K562 (cell line): Measurements from ENCODE around the gene PRTFDC1. TPM values are rescaled to one million over a fixed set of nuclear protein-coding genes. Genes with fewer than 3 reads are reported as not detected.

Experiments
- ATAC-seq: fragments of 200-7000 bp; cut with Tn5 transposase; 3 replicates; pipeline ENCODE4 v1.9.1; 2020; ENCODE audit warnings: moderate library complexity
- BruUV-seq: library from RNA; stranded (reverse); fragments of 400-500 nt; replicated peaks from 2 replicates; lab custom pipeline; 2021; lab: Mats Ljungman, UMichigan
- CTCF ChIA-PET: fragments of 300-600 bp; formaldehyde crosslinking; extraction: SDS; loops from one replicate; lab custom pipeline; 2021; ENCODE audit warnings: low intra/inter-chr PET ratio; lab: Yijun Ruan, JAX
- POLR2A ChIA-PET: fragments of 300-600, 350-650 bp; sonication (Branson Sonifier 250); formaldehyde crosslinking; extraction: SDS; loops from one replicate; lab custom pipeline; 2021; ENCODE audit warnings: antibody characterized with exemption, inconsistent platforms; lab: Yijun Ruan, JAX
- DNase-seq, 4 experiments: peaks; one replicate each; pipeline versions ENCODE4 v3.0.0 to v3.0.0-alpha.2; 2011 to 2018; ENCODE audit warnings: low spot score in 3 of 4, mixed read lengths in 3 of 4; ENCODE audit errors: extremely low read depth in 1 of 4
- FAIRE-seq: peaks from 2 replicates; lab custom pipeline; 2011; peaks lifted over from hg19 to GRCh38; lab: Jason Lieb, UNC
- H2AFZ ChIP-seq: 2 replicates; pipeline ENCODE4 v1.6.0; 2011; ENCODE audit warnings: low read depth, low read length, control low read depth, inconsistent platforms
- H3K27ac ChIP-seq: fragments of 200-600 bp; 3 replicates; pipeline ENCODE4 v1.8.0; 2011; ENCODE audit warnings: low read depth, mild to moderate bottlenecking, control low read depth, inconsistent platforms, low read length, moderate library complexity, mixed read lengths; ENCODE audit errors: extremely low read depth
- H3K27me3 ChIP-seq, 2 experiments: fragments of 300-600 bp in 1 of 2; 2 replicates in 1 of 2; 3 replicates in 1 of 2; pipeline versions ENCODE4 v1.6.0 to v1.8.0; 2011; ENCODE audit warnings: inconsistent platforms in 2 of 2, low read length in 2 of 2, mild to moderate bottlenecking in 1 of 2, mixed read lengths in 1 of 2, moderate library complexity in 1 of 2; ENCODE audit not compliant: control insufficient read depth in 2 of 2, insufficient read depth in 2 of 2
- H3K36me3 ChIP-seq: fragments of 300-600 bp; 3 replicates; pipeline ENCODE4 v1.8.0; 2011; ENCODE audit warnings: mild to moderate bottlenecking, low read length, inconsistent platforms; ENCODE audit not compliant: control insufficient read depth, insufficient read depth
- H3K4me1 ChIP-seq, 2 experiments: fragments of 200-600 bp in 1 of 2; replicated peaks in 1 of 2; 2 replicates in 1 of 2; 3 replicates in 1 of 2; pipeline versions ENCODE4 v1.5.1 to v1.8.0; 2011; ENCODE audit warnings: inconsistent platforms in 2 of 2, low read length in 2 of 2, mild to moderate bottlenecking in 1 of 2, mixed read lengths in 1 of 2, moderate library complexity in 1 of 2; ENCODE audit not compliant: control insufficient read depth in 2 of 2, insufficient read depth in 2 of 2
- H3K4me2 ChIP-seq: 2 replicates; pipeline ENCODE4 v1.6.1; 2011; ENCODE audit warnings: low read length, control low read depth, inconsistent platforms, mixed read lengths; ENCODE audit not compliant: insufficient read depth
- H3K4me3 ChIP-seq: fragments of 200-600 bp; sonication (generic), shearing (Covaris generic); 2 replicates; pipeline ENCODE4 v1.5.1; 2016; ENCODE audit warnings: control low read depth, inconsistent platforms
- H3K79me2 ChIP-seq: fragments of 200-600 bp; 3 replicates; pipeline ENCODE4 v1.8.0; 2011; ENCODE audit warnings: low read length, inconsistent platforms; ENCODE audit not compliant: control insufficient read depth, insufficient read depth
- H3K9ac ChIP-seq, 2 experiments: 2 replicates each; pipeline versions ENCODE4 v1.6.0 to v1.6.1; 2011; ENCODE audit warnings: low read depth in 2 of 2, low read length in 2 of 2, control low read depth in 1 of 2, inconsistent platforms in 1 of 2, mild to moderate bottlenecking in 1 of 2, mixed read lengths in 1 of 2; ENCODE audit not compliant: insufficient read depth in 1 of 2
- H3K9me1 ChIP-seq: one replicate; pipeline ENCODE4 v1.6.0; 2011; ENCODE audit warnings: inconsistent platforms, mild to moderate bottlenecking, low read length, moderate library complexity; ENCODE audit not compliant: control insufficient read depth, insufficient read depth
- H3K9me3 ChIP-seq: replicated peaks from 2 replicates; pipeline ENCODE4 v1.5.1; 2011; ENCODE audit warnings: low read depth, low read length, inconsistent platforms; ENCODE audit not compliant: control insufficient read depth, insufficient read depth
- H4K20me1 ChIP-seq: replicated peaks from 2 replicates; pipeline ENCODE4 v1.6.1; 2011; ENCODE audit warnings: low read length, inconsistent platforms, mixed read lengths; ENCODE audit not compliant: control insufficient read depth, insufficient read depth
- CBX8 ChIP-seq: fragments of 200-600 bp; sonication (generic); IDR thresholded peaks from 2 replicates; pipeline ENCODE4 v1.6.1; 2012; ENCODE audit warnings: borderline replicate concordance, mixed run types, low read depth, mild to moderate bottlenecking, moderate library complexity, mixed read lengths, low read length, control low read depth, inconsistent platforms; ENCODE audit not compliant: poor library complexity, severe bottlenecking; ENCODE audit errors: extremely low read depth
- MEIS2 ChIP-seq: fragments of 450-650 bp; IDR thresholded peaks from 2 replicates; pipeline ENCODE4 v1.6.1; 2014; ENCODE audit warnings: mild to moderate bottlenecking; ENCODE audit not compliant: partially characterized antibody
- NR2C2 ChIP-seq, 2 experiments: fragments of 200-800 bp in 1 of 2; sonication (Bioruptor generic) in 1 of 2; sonication (generic) in 1 of 2; formaldehyde crosslinking in 1 of 2; IDR thresholded peaks; 2 replicates each; pipeline versions ENCODE4 v1.6.1 to v1.8.0; 2016 to 2022; ENCODE audit warnings: mild to moderate bottlenecking in 1 of 2, missing compliant biosample characterization in 1 of 2, missing genetic modification characterization in 1 of 2, missing genetic modification reagents in 1 of 2
- PKNOX1 ChIP-seq: fragments of 450-650 bp; IDR thresholded peaks from 2 replicates; pipeline ENCODE4 v1.6.1; 2016
- WGBS: fragments of 100-300 bp; shearing (Covaris generic); methylation state at CpG from one replicate; pipeline ENCODE4 v1.1.6; 2016; ENCODE audit warnings: low coverage, mixed read lengths; ENCODE audit not compliant: insufficient coverage; ENCODE audit errors: missing lambda C conversion rate; 5-methylcytosine and 5-hydroxymethylcytosine counted together
- in situ Hi-C: fragments of 300-500 bp; cut with MboI; formaldehyde crosslinking; loops from 4 replicates; pipeline ENCODE4 v1.15.0; 2018; ENCODE audit warnings: inconsistent platforms, mixed read lengths
- intact Hi-C: fragments of 100-400 bp; cut with micrococcal nuclease; formaldehyde crosslinking; loops from 2 replicates; pipeline ENCODE4 v1.14.2; 2022
- polyA plus RNA-seq, 8 experiments: library from polyadenylated mRNA; depleted of rRNA in 4 of 8; stranded (reverse) in 5 of 8; unstranded in 3 of 8; fragments of >200 nt; fragmentation: Nextera tagmentation in 2 of 8; fragmentation: Illumina TruSeq in 1 of 8; extraction: Ambion mirVana in 2 of 8; extraction: Trizol in 1 of 8; gene quantifications; 2 replicates each; pipeline versions ENCODE4 v1.2.1 to v1.2.3, GENCODE V29; 2011 to 2014; ENCODE audit warnings: inconsistent platforms in 1 of 8, missing spikeins in 1 of 8
- total RNA-seq, 7 experiments: library from RNA; depleted of rRNA in 6 of 7; stranded (reverse); fragments of >200 nt in 6 of 7; fragmentation: Illumina TruSeq in 2 of 7; extraction: Trizol in 2 of 7; gene quantifications; 2 replicates each; pipeline versions ENCODE4 v1.2.1 to v1.2.3, GENCODE V29; 2011 to 2021; ENCODE audit warnings: low replicate concordance in 1 of 7
- TF ChIP-seq, protein P1 (sequence below), 2 experiments: IDR thresholded peaks in 1 of 2; conservative IDR thresholded peaks in 1 of 2; 2 replicates each; pipeline ENCODE4 v1.6.1; 2016; ENCODE audit warnings: low read depth in 2 of 2, mild to moderate bottlenecking in 1 of 2, missing compliant biosample characterization in 1 of 2, missing genetic modification characterization in 1 of 2, moderate library complexity in 1 of 2

The PRTFDC1 gene
- total and polyA plus RNA-seq, 9 of the 15 experiments (the other 6 are each of a cell fraction or from before 2014, with no cell fraction given) = 7.0 to 27.6 (median 10.0) TPM

- Histone ChIP-seq H3K27me3 (no peaks in the 10 kb centered on the region), H3K4me2 (no peak overlapping the region), H3K9me1 (no peaks in the 10 kb centered on the region), H2AFZ (peak overlapping the region; percentile 24; the same call in 1 of the 2 replicates), H3K36me3 (no peaks in the 10 kb centered on the region; the same call in 2 of the 3 replicates), H3K27ac (no peak overlapping the region), H3K9ac (no peak overlapping the region), H3K4me1 (peaks cover 16 to 34% of the 10 kb centered on the region in 2 experiments), H3K4me3 (no peak overlapping the region), H3K79me2 (no peaks in the 10 kb centered on the region), H3K9me3 (peaks cover 2% of the 10 kb centered on the region; the same call in 1 of the 2 replicates), H4K20me1 (no peaks in the 10 kb centered on the region)
- in situ Hi-C loops = no loop called here
- intact Hi-C loops = loop anchor here (5.0 kb wide), 1 partner anchor 165 kb away; no protein-coding TSS in a partner anchor
- ChIA-PET CTCF (no interaction called here), POLR2A (no interaction called here)
- BruUV-seq = no TSS peak
- FAIRE-seq (no peak), ATAC-seq (no peak), DNase-seq (no peak)
- WGBS = 91% methylated on average over 3 of the region's 3 CpGs
- TF ChIP-seq MEIS2 = peak; percentile 76
- TF ChIP-seq PKNOX1 = peak; percentile 68
- TF ChIP-seq CBX8 = no peak
- no peak for TF ChIP-seq NR2C2 (CRISPR knock-in tag; IDR thresholded peaks at IDR 0.05)
- no peak for TF ChIP-seq NR2C2 (tag; IDR thresholded peaks at IDR 0.05)
- TF ChIP-seq, protein P1, sequence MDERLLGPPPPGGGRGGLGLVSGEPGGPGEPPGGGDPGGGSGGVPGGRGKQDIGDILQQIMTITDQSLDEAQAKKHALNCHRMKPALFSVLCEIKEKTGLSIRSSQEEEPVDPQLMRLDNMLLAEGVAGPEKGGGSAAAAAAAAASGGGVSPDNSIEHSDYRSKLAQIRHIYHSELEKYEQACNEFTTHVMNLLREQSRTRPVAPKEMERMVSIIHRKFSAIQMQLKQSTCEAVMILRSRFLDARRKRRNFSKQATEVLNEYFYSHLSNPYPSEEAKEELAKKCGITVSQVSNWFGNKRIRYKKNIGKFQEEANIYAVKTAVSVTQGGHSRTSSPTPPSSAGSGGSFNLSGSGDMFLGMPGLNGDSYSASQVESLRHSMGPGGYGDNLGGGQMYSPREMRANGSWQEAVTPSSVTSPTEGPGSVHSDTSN (CRISPR knock-in tag; IDR thresholded peaks at IDR 0.05; ENCODE audit: low read depth) = no peak
- TF ChIP-seq, protein P1 (tag; conservative IDR thresholded peaks at IDR 0.05; ENCODE audit: low read depth) = peak; percentile 84
Measured at GRCh38 chr10:24917493-24917892, 34.9 kb downstream of the PRTFDC1 start.
